Measurements from ENCODE around the gene SYK.
A peak's percentile ranks its signal among the peaks of the same experiment; 100 is the strongest.
"Not testable (repeated sequence)": the region's sequence is repeated elsewhere in the genome, so short reads cannot be mapped to it uniquely, and the experiment has no call there.

SYK gene

DNA sequence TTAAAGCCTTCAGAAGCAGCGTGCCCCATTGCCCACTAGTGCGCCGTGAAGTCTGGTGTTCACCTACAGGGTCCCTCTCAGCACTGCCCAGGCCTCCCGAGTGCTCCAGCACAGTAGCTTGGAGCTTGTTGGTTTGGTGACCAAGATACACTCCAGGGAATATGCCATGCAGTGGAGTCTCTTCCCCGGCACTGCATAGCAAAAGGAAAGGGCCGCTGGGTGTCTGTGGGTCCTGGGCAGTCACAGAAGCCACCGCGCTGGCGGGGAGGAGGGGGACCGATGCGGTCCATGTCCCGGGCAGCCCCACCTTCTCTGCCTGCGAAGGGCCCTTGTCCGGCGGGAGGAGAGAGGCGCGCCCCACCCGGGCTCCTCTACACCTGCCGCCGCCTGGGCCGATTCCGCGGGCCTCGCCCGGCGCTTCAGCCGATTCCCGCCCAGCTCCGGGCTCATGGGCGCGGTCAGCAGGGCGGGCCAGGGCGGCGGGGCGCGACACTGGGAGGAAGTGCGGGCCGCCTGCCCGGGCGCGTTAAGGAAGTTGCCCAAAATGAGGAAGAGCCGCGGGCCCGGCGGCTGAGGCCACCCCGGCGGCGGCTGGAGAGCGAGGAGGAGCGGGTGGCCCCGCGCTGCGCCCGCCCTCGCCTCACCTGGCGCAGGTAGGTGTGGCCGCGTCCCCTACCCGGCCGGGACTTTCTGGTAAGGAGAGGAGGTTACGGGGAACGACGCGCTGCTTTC, at the start of gene SYK:
SYK (plus strand) TSS at position 579 of the 732 bp plus-strand sequence. CDS start 42,080 bp downstream, outside the sequence.
- DNase-seq, result no peak

DNA sequence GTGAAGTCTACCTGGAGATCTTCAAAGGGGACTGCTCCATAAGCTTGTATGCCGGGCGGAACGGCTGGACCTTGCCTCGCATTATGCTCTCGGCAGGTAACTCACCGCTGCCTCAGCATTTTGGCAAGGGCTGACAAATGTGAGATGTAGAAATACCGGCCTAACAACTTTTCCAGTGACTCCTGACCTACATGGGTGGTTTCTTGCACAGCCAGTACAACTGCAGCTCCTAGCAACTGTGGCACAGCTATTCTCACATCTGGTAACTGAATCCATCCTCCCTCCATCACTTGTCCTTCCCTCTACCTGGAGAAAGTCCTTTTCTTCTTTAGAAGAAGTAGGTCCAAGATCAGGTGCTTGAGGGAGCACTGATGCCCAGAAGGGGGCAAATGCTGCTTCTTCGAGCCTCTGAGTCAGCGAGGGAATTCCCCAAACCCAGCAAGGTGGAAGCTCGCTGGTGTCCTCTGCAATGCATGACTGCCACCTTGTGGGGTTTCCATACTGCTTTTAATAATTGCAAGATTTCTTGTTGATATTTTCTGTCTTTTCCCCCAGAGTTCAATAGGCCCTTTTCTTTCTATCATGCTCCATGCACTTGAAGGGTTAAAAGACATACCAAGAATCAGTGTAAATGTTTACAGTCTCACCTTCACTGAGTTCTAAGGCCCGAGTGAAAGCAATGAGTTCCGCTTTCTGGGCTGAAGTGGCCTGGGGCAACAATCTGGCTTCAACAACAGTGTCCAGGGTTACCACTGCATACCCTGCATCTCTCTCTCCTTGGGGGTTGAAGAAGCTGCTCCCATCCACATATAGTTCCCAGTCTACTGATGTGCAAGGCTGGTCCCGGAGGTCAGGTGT, 45.9 kb upstream of the SYK start:
- peak; percentile 73 for DNase-seq

DNA sequence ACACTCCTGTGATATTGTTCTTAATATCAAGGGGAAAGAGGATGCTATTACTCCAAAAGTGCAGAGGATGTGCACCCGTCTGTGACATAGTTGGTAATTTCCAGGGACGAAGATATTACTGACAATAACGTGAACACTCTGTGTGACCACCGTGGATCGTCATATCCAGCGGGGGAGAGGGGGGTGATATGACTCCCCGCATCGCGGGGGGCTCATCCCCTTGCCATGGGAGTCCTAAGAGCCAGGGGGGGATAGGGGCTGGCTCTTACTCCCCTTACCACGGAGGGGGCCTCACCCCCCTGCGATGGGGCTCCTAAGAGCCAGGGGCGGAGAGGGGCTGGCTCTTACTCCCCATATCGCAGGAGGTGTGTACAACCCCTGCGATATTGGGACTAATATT, 41.0 kb upstream of the SYK start:
- not testable (repeated sequence) for DNase-seq

DNA sequence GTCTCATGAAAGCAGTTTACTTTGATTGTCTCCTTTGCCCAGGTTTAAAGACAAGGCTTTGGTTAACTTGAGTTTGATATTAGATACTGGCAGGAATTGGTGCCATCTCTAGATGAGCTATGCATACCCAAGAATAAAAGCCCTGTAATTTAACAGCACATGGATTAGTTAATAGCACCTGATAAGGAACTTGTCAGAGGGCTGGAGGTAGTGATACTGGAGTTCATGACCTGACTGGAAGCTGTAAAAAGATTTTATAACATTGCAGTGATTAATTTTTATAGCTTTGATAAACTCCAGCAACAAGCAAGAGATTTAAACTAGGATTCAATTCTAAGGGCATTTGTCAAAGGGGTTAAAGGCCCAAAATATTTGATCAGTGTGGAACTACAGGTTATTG, 34.9 kb upstream of the SYK start:
- DNase-seq, result no peak

DNA sequence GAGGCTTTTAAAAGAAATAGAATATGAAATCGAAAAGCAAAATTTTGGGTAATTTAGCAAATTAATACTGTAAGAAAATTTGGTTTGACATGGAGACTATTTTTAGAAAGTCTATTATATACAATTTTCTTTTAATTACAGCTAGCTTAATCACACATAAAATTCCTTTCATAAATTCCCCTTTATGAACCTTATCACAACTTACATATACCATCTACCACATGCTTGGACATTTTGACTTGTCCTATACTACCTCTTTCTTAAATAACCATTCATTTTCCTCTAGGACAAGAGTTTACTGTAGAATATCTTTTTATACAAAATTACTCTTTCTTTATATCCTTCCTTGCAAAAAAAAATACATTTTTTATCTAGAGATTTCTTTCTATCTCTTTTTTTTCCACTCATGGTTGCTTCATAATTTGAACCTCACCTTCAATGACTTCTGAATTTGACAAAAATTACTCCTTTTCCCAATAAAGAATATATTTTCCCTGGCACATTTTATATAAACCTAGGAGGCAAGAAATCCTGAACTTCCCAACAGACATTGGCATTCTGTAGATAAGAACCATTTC, 34.0 kb upstream of the SYK start:
- no peak for DNase-seq

DNA sequence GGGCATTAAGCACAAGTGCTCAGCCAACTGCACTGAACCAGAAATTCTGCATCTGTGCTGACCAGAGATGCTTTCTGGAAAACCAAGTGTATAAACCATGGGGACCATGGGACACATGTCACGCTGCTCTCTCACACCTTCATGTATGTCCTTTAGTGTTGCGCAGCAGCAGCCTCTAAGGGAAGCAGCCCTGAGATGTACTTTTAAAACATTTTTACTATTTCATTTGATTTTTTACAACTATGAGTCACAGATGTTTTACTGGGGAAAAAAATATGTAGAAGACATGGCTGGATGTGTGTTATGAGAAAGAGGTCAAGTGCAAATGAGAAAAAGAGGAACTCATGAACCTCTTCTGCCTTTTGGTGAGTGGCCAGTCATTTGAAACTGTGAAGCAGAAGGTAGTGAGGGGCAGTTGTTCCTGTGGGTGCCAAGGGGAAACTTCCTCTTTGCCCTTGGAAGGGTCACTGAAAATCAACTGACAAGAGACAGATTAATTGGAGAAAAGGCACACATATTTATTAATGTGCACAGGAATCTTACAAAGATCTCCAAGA, 31.4 kb upstream of the SYK start:
- no peak for DNase-seq

DNA sequence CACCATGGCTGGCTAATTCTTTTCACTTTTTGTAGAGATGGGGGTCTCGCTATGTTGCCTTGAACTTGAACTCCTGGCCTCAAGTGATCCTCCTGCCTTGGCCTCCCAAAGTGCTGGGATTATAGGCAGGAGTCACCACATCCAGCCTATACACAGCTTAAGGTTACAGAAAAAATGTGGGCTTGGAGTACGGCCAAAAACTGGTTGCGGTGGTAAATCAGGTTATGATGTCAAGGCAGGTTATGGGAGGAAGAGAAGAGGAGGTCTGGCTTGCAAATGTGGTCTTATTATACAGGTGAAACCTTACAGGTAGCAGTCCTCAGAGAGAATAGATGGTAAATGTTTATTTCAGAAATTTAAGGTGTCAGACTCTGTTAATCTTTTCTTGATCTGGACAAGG, 30.7 kb upstream of the SYK start:
- no peak for DNase-seq

DNA sequence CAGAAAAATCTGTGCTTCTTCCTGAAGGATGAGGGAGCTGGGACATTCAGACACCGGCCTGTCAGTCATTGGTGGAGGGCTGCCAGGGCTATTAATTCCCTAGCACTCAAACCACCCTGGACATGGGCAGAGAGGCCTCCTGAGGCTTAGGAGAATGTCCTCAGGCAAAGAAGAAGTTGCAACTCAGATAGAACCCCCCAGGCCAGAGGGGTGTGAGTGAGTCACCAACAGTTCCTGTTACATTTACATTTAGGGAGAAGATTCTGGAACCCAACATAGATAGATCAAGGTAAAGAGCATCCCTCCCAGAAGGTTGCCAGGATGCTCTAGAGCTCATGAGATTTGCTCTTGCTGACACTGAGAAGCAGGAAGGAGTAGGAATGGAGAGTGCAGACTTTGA, 29.2 kb upstream of the SYK start:
- DNase-seq, result no peak

DNA sequence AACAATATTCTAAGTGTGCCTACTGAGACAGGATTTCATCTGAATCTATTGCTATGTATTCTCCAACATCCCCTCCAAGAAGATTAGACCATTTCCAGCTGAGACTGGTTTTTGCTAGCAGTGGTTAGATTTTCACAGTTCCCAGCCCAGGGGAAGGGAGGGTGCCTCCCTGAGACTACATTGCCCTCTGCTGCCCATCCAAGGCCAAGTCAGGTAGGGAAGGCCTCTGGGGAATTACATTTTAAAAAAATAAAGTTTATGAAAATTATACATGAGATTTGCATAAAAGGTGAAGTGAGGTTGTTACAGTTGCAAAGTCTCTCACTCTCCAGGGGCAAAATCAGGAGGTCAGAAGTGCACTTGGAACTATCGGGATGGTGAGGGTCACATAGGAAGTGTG, 28.0 kb upstream of the SYK start:
- no peak for DNase-seq

DNA sequence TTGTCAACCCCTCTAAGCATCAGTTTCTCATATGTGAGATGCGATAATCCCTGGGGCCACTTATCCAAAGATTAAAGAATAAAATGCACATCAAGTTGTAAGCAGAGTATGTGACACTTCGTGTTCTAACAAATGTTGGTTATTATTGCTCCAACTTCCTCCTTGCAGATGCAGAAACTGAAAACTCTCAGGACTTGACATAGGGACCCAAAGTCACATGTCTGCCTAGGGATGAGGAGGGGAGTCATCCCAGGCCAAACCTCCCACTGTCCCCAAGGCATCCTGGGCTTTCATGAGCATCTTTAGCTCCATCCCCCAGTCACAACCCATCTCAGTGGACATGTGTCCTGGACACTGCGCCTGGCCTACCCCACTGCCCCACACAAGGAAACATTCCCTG, 27.5 kb upstream of the SYK start:
- DNase-seq, result no peak

DNA sequence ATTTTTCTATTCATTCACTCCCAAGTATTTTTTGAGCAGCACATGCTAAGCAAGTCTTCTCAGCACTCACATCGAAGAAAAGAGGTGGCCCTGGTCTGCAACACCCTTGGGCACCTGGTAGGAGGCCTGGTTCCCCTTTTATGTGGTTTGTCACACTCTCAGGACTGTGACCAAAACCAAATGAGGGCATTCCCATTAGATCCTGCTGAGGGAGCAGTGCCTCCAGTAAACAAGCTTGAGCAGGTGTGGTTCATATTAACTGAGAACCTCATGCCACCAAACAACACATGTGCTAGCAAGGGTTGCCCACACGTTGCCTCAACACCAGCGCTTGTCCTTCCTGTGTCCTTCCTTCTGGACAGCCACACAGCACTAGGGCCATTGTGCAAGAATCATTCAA, 26.9 kb upstream of the SYK start:
- DNase-seq, result no peak

DNA sequence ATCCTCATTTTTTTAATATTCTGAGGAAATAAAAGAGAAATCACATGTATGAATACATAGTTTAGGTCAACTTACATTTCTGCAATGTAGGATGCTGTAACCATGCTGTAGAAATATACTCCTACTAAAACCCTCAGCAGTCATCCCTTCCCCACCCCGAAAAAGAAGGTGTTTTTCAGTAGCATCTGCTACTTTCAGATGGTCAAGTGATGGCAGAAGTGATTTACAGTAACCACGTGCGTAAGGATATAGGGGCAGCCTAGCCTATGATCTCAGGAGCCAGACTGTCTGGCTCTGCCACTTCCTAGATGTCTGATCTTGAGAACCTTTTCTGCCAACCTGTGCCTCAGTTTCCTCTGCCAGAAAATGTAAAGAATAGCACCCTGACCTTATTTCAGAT, 26.0 kb upstream of the SYK start:
- DNase-seq, result no peak

DNA sequence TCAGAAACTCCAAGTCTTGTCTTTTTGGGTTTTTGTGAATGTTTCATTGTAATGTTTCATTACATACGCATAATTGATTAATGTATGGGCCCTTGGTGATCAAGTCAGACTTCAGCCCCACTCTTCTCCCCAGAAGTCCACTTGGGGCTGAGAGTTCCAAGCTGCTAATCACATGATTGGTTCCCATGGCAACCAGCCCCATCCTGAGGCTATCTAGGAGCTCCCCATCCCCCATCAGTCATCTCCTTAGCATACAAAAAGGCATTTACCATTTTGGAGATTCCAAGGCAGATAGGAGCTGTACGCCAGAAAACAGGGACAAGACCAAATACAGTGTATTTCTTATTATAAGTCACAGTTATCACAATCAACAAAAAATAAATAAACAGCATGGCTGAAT, 22.9 kb upstream of the SYK start:
- no peak for DNase-seq

DNA sequence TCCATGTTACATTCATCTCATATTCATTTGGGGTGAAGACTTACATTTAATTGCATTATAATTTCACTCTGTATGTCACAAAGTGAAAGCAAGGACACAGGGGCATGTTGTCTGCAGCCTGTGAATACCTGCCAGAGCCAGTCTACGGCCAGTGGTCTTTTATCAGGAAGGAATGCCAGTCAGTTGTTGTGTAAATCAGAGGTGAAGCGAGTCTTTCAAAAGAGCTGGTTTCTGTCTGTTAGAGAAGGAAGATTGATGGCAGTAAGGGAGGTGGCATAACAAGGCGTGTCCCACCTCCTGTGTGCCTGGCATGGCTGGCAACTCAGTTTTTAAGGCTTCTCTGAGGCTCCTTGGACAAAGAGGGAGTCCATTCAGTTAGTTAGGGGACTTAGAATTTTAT, 18.1 kb upstream of the SYK start:
- DNase-seq, result no peak

DNA sequence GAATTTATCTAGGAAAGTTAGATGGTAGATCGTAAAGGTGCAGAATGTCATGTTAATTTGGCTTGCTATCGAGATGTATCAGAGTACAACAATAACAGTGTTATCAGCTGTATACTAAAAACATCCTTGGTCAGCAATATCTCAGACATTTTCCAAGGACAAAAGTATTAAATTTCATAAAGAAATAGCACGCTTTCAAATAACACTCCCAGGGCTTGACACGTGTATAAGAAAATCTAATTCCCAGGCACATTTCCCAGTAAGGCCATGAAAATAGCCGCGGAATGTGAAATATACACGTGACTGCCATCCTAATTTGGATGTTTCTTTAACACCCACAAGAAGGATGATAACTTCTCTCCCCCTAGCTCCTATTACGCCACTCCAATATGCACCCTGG, 17.7 kb upstream of the SYK start:
- no peak for DNase-seq

DNA sequence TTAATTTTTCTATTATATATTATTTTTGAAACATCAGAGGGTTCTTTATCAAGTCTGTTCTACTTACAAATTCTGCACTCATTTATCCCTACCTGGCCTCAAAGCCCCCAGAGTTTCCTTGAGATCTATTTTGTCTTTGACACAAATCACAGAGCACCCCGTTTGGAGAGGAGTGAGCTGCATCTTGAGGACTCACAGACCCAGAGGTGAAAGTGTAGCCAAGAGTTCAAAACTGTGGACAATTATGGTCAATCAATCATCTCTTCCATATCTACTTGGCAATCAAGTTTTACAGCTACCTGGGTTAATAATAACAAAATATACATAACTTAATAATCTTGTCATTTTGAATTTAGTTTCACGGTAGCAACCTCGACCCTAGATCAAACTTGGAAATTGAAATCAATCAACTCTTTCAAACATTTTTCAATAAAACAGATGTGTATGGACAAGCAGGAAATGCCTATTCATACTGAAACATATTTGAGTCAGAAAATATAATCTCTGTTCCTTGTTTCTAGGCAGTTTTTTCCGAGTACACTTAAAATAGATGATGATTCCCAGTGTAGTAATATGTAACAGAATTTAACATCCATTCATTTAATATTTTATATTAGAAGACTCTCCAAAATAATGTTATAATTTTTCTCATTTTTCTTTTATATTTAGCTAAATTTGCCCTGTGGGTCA, 13.7 kb upstream of the SYK start:
- DNase-seq, result no peak

DNA sequence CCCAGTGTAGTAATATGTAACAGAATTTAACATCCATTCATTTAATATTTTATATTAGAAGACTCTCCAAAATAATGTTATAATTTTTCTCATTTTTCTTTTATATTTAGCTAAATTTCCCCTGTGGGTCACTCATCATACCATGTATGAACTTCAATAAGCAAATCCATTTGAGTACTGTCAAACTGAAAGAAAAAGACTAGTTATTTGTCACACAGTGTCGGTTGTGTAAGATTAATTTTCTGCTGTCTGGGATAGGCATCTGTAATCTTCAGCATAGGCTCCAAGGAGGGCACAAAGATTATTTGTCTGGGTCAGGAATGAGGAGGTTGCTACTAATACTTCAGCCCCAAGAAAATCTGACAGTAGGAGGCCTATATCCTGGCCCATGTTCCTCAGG, 13.1 kb upstream of the SYK start:
- not testable (repeated sequence) for DNase-seq

DNA sequence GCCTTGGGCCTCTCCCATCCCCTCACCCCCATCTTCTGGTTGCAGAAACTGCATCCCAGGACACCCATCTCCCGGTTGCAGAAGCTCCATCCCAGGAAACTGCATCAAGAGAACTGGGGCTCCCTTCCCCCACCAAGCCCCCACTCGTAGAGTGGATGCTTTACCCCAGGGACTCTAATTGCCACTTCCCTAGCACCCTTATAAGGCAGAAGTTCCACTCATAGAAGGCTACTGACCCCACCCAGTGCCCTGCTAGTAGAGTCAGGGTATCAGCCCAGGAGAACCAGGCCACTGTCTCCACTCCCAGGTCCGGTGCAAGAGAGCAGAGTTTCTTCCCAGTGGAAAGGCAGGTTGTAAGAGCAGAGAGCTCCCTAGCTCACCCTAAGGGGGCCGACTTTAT, 12.2 kb upstream of the SYK start:
- DNase-seq, result no peak

DNA sequence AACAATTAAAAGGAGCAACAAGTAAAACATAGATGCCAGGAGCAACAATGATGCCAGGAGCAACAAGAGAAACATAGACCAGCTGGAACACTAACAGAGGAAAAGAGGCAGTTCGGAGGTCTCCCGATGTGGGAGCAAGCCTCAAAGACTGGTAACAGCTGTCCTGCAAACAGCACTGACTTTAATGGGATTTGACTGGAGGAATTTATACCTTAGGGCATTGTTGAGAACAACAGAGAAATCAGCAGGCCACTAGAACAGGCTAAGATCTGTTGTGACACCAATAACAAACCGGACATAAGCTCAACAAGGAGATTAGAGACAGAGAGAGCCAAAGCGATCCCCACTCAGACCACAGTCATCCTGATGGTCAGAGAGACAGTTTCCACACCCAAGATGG, 11.8 kb upstream of the SYK start:
- no peak for DNase-seq

DNA sequence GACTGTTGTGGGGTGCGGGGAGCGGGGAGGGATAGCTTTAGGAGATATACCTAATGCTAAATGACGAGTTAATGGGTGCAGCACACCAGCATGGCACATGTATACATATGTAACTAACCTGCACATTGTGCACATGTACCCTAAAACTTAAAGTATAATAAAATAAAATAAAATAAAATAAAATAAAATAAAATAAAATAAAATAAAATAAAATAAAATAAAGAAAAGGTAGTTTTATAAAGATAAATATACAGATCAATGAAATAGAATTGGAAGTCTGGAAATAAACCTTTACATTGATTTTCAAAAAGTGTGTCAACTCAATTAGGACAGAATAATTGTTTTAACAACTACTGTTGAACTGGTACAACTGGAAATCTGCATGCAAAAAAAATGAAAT, 8.6 kb upstream of the SYK start:
- not testable (repeated sequence) for DNase-seq

DNA sequence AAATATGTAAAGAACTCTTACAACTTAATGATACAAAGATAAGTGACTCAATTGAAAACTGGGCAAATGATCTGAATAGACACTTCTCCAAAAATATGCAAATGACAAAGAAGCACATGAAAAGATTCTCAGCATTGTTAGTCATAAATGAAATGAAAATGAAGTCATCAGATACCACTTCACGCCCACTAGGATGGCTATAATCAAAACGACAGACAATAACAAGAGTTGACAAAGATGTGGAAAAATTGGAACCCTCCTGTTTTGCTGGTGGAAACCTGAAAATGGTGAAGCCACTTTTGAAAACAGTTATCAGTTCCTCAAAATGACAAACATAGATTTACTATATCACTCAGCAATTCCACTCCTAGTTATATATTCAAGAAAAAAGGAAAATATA, 7.9 kb upstream of the SYK start:
- no peak for DNase-seq

DNA sequence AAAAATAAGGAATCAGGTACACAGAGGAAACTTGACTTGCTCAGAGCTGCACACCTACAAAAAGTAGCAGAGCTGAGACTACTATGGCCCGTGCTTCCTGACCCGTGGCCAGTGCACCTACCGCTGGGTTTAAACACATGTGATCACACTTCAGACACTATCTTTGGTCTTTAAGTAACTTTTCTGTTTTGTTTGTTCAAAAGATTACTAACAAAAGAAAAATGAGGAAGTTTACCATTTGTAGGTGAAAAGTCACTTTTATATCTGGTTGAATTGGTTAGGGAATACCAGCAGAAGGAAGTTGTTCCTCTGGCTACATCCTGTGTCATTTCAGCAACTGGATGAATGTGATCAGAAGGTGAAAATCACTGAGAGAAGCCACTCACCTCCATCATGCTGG, 6.5 kb upstream of the SYK start:
- DNase-seq, result no peak

DNA sequence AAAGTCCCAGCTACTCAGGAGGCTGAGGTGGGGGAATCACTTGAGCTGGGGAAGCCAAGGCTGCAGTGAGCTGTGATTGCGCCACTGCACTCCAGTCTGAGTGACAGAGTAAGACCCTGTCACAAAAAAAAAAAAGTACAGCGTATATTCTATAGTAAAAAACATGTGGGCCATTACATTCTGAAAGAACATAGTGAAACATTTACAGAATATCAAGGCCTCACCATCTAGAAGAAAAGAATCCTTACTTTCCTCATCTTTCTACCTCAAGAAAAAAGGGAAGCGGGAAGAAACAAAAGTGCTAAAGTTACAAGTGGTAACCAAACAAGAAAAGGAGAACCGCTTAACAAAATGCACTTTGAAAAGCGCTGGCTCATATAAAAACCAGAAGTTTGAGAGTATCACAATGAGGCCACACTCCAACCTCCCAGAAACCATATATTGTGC, 5.7 kb upstream of the SYK start:
- DNase-seq, result no peak

Data from activated naive CD4-positive, alpha-beta T cell treated with anti-CD3 and anti-CD28 coated beads, Interleukin-2, amount 50 U/mL, for 16 hours (primary cell).